HG02981 (cell line): ENCODE results near the gene MEIS2.

Experiments used
- ATAC-seq: cut with Tn5 transposase; IDR thresholded peaks from one replicate; pipeline ENCODE4 v1.9.1; 2021; ENCODE audit warnings: mild to moderate bottlenecking, moderate library complexity; ENCODE audit not compliant: unreplicated experiment

Gene MEIS2

GRCh38 chr15:36940219-36940618 is 160.1 kb downstream of the MEIS2 start:
- ATAC-seq = no peak

- no peak for ATAC-seq
These were observed 161.6 kb downstream of the MEIS2 start for GRCh38 chr15:36938764-36939163.

- no peak for ATAC-seq
These were observed 162.2 kb downstream of the MEIS2 start for GRCh38 chr15:36938131-36938530.

GRCh38 chr15:36936613-36937012 is 163.7 kb downstream of the MEIS2 start:
- no peak for ATAC-seq

GRCh38 chr15:36933255-36933990 is 166.9 kb downstream of the MEIS2 start:
- no peak for ATAC-seq

GRCh38 chr15:36932070-36932469 is 168.3 kb downstream of the MEIS2 start:
- no peak for ATAC-seq

GRCh38 chr15:36931434-36931833 is 168.9 kb downstream of the MEIS2 start:
- no peak for ATAC-seq

- no peak for ATAC-seq
These were observed 173.9 kb downstream of the MEIS2 start for GRCh38 chr15:36926427-36926825.

- ATAC-seq = no peak
These were observed 174.5 kb downstream of the MEIS2 start for GRCh38 chr15:36925653-36926426.

- no peak for ATAC-seq
These were observed 175.3 kb downstream of the MEIS2 start for GRCh38 chr15:36925049-36925448.

- ATAC-seq = no peak
These were observed 176.3 kb downstream of the MEIS2 start for GRCh38 chr15:36924034-36924433.

- ATAC-seq = no peak
These were observed 178.8 kb downstream of the MEIS2 start for GRCh38 chr15:36921484-36922091.

GRCh38 chr15:36917411-36918267 is 182.7 kb downstream of the MEIS2 start:
- ATAC-seq = no peak

GRCh38 chr15:36914960-36915808 is 185.2 kb downstream of the MEIS2 start:
- ATAC-seq = no peak

- ATAC-seq = no peak
These were observed 185.9 kb downstream of the MEIS2 start for GRCh38 chr15:36914466-36914865.

- ATAC-seq = no peak
These were observed 188.0 kb downstream of the MEIS2 start for GRCh38 chr15:36912311-36912712.

GRCh38 chr15:36911322-36911944 is 188.9 kb downstream of the MEIS2 start:
- no peak for ATAC-seq

- no peak for ATAC-seq
These were observed 191.4 kb downstream of the MEIS2 start for GRCh38 chr15:36908991-36909390.

- ATAC-seq = no peak
These were observed 193.1 kb downstream of the MEIS2 start for GRCh38 chr15:36907295-36907694.

GRCh38 chr15:36905908-36906307 is 194.4 kb downstream of the MEIS2 start:
- ATAC-seq = no peak
